NCI-H226 (cell line): ENCODE data around the gene HTT.

Source experiments
- DNase-seq: peaks from one replicate; pipeline ENCODE4 v3.0.0-alpha.2; 2015

Gene HTT

DNA sequence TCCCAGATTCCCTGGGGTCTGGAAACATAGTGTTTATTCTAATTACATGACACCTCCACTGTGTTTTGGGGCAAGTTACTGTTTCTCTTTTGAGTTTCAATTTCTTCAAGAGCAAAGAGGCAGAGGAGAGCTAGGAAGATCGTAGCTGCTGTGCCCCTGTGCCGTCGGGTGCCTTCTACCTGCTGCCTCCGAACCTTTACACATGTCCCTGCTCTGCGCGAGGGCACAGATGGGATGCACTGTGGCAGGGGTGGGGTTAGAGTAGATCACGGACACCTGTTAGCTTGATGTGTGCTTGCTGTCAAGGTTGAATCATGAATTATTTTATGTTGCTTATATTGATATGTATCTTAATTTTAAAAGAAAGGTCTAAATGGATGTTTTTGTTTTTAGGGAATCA lies 103.4 kb downstream of the HTT start:
- no peak for DNase-seq

DNA sequence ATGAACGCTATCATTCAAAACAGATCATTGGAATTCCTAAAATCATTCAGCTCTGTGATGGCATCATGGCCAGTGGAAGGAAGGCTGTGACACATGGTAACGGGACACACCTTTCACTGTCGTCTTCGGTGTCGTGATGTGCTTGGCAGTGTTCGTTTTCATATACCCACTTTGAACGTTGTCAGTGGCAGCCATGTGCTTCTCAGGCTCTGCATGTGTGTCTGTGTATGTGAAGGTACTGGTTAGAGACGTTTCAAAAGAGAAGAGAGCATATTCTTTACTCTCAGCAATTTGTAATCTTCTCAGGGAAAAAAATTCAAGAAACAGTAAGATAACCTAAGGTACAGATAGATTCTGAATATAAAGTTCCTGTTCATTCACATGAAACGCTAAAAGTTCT lies 103.9 kb downstream of the HTT start:
- DNase-seq, result no peak

DNA sequence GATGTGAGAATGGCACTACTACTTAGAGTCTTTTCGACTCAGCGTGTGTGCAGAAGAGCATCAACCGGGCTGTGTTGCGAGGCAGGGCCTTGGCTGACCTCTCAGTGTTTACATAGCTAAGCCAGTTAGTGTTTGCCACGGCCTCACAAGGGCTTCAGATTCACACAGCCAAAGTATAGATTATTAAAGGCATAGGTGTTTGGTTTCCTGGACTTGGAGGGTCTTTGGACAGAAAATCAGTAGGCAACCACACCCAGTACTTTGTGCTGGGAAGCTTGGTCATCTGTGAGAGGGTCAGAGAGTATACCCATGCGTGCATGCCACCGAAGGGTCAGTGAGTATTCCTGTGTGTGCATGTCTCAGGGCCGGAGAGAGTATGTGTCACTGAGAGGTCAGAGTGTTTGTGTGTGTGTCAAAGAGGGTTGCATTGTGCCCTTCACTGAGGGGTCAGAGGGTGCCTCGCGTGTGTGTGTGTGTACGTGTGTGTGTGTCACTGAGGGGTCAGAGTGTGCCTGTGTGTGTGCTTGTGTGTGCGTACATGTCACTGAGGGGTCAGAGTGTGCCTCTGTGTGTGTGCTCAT lies 104.7 kb downstream of the HTT start:
- DNase-seq, result no peak

DNA sequence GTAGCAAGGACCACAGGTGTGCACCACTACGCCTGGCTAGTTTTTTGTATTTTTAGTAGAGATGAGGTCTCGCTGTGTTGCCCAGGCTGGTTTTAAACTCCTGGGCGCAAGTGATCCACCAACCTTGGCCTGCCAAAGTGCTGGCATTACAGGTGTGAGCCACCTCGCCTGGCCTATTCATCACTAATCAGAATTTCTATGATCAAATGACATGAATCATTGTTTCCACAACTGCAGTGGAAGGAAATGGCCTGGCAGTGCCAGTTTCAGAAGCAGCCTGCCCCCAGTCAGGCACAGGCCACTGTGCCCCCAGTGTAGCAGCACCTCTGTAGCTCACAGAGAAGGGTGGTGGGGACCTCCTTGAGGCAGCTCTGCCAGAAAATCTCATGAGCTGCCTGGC lies 108.5 kb downstream of the HTT start:
- no peak for DNase-seq

DNA sequence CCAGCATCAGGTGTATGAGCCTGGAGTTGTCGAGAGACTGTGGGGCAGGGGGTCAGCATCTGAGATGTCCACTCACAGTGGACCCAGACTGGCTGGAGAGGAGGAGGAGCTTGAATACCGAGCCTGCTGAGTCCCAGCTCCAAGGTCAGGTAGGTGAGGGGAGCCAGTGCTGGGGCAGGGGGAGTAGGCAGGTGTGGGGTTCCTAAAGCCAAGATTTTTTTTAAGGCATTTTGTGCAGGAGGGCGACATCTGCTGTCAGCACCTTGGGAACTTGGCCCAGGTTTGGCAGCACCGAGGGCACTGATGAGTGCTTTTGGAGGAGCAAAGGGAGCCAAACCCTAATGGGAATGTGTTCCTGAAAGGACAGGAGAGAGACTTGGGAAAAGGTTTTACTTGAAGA lies 110.2 kb downstream of the HTT start:
- no peak for DNase-seq

DNA sequence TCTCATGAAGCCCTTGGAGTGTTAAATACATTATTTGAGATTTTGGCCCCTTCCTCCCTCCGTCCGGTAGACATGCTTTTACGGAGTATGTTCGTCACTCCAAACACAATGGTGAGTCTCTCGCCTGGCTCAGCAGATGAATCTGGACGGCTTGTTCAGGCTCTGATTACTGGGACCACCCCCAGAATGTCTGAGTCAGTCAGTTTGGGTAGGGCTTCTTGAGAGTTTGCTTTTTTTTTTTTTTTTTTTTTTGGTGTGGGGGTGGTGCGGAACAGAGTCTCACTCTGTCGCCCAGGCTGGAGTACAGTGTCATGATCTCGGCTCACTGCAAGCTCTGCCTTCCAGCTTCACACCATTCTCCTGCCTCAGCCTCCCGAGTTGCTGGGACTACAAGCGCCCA lies 112.1 kb downstream of the HTT start:
- no peak for DNase-seq

DNA sequence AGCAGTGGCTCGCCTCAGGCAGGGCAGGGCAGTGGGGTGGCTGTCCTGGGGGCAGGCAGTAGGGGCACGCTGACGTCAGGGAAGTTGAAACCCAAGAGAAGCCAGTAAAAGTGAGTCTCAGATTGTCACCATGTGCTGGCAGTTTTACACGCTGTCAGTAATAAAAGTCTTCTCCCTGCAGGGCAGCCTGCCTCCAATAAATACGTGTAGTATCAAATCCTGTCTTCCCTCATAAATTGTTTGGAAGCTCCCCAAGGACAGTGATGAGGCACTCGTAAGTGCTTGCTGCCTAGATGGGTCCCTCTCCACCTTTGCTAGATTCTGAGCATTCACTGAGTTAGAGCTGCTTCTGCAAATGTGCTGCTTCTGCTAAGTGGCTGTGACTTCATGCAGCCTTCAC lies 113.6 kb downstream of the HTT start:
- DNase-seq, result no peak

DNA sequence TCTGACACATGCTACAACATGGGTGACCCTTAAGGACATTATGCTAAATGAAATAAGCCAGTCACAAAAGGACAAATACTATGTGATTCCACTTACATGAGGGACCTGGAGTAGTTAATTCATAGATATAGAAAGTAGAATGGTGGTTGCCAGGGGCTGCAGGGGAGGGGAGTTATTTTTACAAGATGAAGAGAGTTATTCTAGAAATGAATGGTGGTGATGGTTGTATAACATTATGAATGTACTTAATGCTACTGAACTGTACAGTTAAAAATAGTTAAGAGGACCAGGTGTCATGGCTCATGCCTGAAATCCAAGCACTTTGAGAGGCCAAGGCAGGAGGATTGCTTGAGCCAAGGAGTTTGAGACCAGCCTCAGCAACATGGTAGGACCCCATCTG lies 115.0 kb downstream of the HTT start:
- no peak for DNase-seq

DNA sequence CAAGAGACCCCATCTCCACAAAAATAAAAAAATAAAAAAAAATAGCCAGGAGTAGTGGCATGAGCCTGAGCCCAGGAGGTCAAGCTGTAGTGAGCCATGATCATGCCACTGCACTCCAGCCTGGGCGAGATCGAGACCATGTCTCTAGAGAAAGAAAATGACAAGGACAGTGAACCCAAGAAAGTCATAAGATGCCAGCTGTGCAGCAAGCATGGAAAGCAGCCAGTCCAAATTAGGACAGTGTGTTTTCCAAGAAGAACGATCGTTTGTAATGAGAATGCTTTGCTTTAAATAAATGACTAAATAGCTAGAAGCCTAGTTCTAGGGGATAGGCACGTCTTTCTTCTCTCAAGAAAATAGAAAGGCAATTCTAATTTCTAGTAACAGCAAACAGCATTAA lies 116.1 kb downstream of the HTT start:
- no peak for DNase-seq

DNA sequence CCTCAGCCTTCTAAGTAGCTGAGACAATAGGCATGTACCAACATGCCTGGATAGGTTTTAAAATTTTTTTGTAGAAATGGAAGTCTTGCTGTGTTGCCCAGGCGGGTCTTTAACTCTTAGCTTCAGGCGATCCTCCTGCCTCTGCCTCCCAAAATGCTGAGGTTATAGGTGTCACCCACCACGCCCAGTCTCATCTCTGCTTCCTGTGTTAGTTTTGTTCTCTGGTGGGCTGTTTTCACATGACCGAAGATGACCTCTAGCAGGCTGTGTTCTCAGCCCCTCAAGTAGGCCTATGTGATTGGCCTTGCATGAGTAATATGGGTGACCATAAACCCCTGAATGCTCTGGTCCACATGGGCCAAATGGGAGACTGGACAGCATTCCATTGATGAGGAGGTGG lies 117.7 kb downstream of the HTT start:
- no peak for DNase-seq

DNA sequence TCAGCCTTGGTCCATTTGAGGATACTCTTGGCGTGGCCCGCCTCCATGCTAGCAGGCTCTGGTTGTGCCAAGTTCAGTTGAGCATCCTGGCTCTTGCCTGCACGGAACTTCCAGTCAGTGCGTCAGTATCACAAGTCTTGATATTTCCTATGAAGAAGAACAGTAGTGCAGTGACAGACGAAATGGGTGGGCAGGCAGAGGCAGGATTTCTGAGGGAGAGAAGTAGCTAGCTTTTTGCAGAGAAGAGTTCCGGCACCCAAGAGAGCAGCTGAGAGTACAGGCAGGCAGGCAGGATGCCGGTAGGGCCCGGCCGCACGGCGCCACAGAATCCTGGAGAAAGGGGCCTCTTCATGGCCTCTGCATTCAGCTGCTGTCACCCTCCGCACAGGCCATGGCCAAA lies 118.3 kb downstream of the HTT start:
- DNase-seq, result no peak

DNA sequence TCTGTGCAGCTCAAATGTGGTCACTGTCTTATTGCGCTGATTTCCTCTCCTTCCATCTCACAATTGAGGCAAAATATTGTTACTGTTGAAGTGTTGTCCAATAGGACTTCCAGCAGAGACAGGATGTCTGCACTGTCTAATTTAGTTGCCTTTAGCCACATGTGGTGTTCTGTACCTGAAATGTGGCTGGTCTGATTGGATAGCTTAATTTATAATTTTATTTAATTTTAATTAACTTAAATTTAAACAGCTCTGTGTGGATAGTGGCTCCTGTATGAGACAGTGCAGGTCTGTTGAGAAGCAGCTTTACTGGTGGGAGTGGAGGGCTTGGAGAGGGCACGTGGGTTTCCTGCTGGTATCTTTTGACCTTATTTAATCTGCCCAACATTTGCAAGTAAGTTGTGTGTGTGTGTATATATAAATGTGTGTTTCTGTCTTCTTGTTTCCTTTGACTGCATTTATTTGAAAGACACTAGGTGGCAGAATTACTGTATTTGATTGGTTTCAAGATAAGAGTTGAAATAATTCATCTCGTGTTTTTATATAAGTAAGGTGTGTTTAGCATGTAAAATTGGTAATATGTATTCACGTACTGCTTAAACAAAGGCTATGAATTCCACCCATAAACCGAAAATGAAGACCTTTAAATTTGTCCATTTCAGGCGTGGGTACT lies 119.2 kb downstream of the HTT start:
- DNase-seq, result no peak

DNA sequence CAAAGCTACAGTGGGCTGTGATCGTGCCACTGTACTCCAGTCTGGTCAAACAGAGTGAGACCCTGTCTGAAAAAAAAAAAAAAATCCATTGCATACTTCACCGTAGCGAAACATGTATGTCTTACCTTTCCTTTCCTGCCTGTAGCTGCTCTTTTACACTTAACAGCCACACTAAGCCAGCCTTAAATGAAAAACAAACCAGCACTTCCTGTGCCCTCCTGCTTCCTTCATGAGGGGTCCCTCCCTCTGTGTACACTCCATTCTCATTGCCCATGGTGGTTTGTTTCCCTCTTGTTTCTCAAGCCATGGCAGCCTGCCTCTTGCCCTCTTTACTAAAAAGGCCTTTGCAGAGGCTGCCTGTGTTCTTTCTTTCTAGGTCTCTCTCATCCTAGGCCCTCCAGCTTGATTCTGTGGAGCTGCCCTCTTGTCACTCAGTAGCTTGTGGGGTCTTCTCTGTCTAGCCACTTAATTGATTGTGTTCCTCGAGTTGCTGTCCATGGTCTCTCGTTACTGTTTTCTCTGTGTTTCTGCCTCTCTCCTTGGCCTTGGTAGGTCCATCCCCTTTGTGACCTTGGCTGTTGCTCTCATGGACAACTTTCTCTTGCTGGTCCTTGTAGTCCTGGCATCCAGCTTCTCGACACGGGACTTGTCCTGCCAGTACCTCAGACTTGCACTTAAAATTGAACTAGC lies 122.3 kb downstream of the HTT start:
- no peak for DNase-seq

DNA sequence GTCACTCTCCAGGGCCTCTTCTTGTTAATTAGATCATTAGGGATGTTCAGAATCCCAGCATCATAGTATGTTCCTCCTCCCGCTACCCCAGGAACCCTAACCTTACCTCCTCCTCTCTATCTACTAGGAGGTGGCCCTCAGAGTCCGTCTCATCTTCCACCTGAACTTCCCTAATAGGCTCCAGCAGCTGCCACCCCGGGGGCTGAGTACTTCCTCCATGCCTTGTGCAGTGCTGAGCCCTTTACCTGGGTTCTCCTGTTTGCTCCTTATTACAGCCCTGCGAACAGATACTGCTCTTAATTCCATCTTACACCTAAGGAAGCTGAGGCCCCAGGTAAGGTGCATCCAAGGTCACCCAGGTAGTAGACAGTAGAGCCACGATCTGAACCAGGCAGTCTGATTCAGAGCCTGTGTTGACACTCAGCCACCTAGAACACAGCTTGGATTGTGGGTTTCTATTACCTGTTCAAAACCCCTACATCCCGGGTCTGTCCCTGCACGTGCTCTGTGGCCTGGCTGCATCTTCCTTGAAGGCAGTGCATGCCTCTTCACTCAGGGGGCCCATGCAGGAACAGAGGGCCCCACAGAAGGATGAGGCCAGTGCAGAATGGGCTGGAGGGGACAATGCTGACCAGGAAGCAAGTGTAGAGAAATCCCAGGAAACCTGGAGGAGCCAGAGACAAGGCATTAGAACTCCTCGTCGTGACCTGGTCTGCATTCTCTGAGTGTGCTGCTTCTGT lies 123.1 kb downstream of the HTT start:
- no peak for DNase-seq

DNA sequence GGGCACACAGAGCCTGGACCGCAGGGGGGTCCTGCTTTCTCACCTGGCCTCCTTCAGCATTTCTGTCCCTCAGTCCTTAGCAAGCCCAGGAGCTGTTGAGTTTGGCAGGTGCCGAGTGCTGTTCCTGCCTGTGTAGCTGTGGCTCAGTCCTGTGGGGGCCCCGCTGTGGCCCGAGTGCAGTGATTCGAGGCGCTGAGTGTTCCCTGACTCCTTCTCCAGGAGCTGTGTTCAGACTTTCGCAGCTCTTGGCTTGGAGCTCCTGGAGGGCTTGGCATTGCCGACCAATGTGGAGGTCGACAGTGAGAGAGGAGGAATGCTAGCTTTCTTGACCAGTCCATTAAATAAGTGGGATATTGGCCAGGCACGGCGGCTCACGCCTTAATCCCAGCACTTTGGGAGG lies 124.4 kb downstream of the HTT start:
- no peak for DNase-seq

DNA sequence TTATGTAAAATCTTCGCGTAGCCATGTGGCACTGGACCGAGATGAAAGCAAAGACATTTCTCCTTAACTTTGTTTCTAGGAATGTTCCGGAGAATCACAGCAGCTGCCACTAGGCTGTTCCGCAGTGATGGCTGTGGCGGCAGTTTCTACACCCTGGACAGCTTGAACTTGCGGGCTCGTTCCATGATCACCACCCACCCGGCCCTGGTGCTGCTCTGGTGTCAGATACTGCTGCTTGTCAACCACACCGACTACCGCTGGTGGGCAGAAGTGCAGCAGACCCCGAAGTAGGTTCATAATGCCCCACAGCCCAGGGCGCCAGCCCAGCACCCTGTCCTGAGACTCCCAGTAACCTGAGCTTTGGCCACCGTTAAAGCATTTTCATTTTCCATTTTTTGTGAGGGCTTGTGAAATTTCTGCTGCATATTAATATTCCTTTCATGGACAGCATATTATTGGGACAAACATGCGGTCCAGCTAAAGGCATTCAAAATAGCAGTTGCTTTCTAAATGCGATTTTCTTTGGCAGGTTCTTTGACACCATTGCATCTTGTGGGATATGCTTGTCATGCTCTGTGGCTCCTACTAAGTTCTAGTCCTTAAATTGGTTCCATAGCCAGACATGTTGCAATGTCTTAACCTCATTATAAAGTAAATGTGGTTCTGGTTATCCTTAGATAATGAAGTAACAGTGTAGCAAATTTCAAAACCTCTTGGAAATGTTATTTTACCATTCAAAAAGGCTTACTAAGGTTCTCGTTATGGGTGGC lies 125.4 kb downstream of the HTT start:
- DNase-seq, result no peak

DNA sequence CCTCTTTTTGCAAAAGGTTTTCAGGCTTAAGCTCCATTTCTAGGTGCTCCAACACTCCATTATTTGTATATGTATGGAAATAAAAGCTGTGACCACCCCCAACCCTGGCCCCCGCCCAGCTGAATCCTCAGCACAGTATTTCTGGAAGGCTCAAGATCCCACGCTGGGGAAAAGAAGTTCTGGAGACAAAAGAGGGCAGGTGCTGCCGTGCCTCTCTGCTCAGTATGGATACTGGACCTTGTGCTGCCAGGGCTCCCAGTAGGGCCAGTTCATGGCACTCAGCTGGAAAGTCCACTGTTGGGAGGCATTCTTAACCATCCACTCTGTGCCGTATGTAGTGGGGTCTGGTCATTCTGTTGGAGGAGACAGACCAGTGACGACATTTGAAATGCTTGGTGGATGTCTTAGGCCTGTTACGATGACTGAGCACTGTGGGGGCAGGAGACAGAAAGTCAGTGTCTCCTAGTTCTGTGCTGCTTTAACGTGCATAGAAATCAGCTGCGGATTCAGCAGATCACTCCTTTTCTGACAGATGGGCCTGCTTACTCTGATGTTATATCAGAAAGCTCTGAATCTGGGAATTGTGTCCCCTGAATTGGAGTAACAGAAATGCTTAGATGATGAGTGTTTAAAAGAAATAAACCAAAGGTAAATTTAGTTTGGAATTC lies 126.1 kb downstream of the HTT start:
- DNase-seq, result no peak

DNA sequence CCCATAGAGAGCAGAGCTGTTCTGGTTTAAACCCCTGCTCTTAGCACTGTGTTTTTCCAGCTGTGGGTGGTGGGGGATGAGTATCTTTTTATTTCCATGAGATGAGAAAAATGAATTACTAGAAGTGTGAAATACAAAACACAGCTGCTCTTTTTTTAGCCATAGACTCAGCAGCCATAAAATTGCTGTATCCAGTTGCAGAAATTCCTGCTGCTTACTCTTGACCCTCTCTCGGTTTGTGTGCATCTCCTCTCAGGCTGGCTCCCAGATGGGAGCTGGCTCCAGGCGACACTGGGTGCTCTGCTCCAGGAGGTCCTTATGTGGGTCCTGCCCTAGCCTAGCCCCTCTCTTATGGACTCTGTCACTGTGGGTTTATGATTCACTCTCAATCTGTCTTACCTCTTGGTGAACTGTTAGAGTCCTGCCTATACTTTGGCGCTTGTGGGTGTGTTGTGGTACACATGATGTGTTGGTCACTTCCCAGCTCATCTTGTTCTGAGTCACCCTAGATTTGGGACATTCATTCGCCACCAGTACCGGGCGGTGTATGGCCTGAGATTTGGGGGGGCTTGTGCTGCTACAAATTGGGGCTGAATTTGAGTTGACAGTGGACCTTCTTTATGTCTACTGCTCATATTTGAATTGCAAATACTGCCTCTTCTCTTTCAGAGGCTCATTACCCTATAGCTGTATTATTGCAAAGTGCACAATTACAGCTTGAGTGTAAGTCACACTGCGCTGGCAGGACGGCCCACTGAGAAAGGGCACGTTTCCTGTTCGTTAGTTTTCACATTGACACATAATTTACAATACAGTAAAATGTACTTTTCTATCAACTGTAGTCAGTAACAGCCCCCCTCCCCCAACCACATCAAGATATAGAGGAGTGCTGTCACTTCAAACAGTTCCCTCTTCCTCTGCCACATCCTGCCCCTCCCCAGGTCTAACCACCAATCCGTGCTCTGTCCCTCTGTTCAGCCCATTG lies 127.5 kb downstream of the HTT start:
- no peak for DNase-seq

DNA sequence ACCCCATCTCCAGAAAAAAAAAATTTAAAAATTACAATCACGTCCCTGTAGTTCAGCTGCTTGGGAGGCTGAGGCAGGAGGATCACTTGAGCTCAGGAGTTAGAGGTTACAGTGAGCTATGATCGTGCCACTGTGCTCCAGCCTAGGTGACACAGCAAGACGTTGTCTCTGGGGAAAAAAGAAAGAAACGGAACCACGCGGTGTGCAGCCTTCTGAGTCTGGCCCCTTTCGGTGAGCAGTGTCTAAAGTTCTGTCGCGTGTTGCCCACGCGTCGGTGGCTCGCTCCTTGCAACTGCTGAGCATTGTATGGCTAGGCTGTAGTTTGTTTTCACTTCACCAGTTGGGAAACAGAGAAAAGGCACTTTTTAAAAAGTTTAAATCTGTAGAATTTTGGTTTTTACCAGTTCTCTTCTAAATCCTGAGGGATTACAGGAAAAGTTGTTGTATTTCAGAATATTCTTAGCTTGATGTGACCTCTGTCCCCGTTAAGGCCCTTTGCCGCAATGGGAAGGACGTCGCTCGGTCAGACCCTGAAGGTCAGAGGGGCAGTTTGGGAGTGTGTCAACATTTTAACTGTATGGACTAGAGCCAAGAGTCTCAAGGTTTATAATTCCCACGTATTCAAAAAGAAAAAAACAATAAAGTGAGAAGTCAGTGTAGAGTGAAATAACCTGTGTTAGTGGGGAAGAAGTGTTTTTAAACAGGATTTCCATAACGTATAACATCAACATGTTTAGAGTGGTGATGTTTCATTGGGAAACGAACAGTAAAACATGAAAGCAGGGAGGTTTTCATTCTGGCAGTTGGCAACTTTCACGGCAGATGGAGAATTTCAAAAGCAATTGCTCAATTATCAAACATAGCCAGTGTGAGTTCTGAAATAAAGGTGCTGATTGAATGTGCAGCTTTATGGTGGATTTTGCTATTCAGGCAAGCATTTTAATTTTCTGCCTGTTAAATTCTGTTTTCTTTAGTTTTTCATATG lies 128.6 kb downstream of the HTT start:
- DNase-seq, result no peak

DNA sequence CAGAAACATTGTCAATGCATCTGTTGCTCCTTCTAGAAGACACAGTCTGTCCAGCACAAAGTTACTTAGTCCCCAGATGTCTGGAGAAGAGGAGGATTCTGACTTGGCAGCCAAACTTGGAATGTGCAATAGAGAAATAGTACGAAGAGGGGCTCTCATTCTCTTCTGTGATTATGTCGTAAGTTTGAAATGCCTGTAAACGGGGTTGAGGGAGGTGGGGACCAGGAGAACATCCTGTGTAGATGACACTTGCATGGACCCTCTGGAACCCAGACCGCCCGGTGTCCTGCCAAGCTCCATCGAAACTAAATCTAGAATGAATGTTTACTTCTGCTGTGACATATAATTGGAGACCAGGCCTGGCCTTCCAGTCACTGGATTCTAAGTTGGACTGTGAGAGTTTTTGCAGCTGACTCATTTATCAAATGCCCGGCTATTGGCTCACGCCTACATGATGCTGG lies 129.5 kb downstream of the HTT start:
- no peak for DNase-seq
